Activated gamma-delta T cell (primary cell): Measurements from ENCODE around the gene UBE2H.
"Not testable (repeated sequence)": the region's sequence is repeated elsewhere in the genome, so short reads cannot be mapped to it uniquely, and the experiment has no call there.

Experiments used
- DNase-seq: peaks from one replicate; lab custom pipeline; 2025; lab: John Stamatoyannopoulos, UW

The UBE2H gene

DNA sequence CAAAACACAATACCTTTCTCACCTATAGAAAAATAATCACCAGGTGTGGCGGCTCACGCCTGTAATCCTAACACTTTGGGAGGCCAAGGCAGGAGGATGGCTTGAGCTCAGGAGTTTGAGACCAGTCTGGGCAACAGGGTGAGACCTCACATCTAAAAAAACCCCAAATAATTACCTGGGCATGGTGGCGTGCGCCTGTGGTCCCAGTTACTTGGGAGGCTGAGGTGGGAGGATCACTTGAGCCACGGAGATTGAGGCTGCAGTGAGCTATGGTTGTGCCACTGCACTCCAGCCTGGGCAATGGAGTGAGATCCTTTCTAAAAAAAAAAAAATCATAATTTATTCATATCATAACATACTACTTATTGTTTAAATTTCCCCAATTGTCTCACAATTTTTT, 129.6 kb downstream of the UBE2H start:
- not testable (repeated sequence) for DNase-seq

DNA sequence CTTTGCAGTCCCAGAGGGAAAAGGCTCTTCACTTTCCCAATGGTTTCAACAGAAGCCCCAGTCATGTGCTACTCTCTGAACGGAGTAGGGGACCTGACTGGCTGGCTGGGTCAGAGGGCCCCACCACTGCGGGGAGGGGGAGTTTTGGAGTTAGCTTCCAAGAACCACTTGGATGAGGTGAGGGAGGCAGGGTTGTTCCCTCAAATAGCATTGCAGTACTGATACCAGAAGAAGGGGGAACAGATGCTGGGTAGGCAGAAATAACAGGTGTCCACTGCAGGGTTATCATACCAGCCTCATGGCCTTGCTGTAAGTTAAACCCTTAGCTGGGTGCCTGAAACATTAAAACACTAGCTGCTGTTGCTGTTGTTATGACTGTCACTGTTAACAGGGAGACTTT, 131.3 kb downstream of the UBE2H start:
- no peak for DNase-seq

DNA sequence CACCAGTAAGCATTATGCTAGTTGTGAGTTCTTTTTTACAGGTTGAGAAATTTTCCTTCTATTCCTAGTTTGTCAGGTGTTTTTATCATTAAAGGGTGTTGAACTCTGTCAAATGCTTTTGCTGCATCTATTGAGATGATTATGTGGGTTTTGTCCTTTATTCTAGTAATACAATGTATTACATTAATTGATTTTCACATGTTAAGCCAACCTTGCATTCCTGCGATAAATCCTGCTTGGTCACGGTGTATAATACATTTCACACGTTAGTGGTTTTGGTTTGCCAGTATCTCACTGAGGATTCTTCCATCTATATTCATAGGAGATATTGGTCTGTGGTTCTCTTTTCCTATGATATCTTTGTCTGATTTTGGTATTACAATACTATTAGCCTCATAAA, 136.0 kb downstream of the UBE2H start:
- DNase-seq, result no peak

DNA sequence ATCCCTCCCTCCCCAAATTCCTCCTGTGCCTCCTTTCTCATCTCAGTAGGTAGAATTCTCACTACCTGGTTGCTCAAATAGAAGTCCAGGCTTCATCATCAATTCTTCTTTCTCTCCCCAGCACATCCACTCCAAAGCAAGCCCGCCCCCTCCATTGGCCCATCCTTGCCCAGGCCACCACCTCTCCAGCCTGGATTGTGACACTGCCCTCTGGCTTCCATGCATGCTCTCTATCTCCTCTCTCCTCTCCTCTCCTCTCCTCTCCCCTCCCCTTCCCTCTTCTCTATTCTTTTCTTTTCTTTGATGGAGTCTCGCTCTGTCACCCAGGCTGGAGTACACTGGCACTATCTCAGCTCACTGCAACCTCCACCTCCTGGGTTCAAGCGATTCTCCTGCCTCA, 144.9 kb downstream of the UBE2H start:
- DNase-seq, result no peak

GRCh38 chr7:129804890-129805719, 147.7 kb downstream of the UBE2H start:
- no peak for DNase-seq

- DNase-seq, result no peak
These were observed 148.5 kb downstream of the UBE2H start for GRCh38 chr7:129804111-129804889.

DNA sequence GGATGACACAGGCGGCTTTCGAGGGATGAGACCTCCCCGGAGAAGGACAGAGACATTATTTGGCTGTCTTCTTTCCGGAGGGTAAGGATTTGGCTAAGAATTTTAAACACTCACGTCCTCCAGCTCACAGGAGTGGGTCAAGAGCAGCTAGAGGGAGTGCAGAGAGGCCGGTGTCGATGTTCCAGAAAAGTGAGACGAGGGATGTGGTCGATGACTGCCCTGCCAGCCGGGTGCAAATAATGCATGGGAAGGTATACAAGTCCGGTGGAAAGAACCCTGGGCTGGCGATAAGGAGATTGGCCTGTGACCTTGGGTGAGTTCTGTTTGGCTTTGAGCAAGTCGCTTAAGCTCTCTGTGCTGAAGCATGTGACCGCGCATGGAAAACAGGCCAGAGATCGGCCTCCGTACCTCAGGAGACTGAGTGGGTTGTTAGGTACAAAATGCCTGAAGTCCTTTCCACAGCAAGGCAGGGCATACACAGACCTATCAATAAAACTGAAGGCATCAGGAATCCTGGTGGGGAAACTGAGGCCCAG, 149.1 kb downstream of the UBE2H start:
- no peak for DNase-seq

DNA sequence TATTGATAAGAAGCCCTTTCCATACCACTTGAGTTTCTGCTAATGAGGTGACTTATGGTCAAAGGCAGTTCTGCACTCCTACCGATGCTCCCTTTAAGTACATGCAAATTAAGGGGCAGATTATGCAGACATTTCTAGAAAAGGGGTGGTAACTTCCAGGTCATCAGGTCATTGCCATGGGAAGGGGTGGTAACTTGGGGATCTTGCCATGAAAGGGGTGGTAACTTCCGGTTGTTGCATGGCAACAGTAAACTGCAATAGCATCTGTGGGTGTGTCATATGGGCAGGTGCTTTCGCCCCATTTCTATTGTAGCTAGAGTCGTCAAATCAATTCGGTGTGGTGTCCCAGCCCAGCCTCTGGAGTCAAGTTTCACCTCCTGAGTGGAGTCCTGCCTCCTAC, 150.9 kb downstream of the UBE2H start:
- no peak for DNase-seq

- no peak for DNase-seq
These were observed 151.9 kb downstream of the UBE2H start for GRCh38 chr7:129800901-129801300.

DNA sequence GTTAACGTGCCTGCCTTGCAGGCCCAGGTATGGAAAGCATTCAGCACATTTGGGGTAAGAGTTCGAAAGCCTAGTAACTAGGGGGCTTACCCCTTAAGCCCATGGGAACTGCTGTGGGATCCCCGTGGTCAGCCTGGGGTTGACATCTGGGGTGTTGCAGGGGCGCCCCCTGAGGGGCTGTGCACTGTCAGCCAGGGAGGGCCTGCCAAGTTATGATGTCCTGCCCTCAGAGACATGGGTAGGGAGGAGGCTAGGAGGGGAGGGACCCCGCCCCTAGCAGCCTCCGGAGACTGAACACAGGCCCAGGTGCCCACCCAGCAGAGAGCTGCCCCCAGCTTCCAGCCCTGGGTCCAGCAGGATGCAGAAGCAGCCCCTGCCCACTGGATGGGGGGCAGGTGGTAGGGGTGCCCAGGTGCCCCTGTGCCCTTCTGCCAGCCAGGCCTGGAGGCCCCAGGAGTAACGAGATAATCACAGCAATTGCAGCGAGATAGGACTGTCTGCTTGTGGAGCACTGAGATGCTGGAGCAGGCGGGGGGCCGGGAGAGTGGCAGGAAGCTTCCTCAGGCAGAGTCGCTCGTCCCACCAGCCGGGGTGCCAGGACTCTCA, 153.3 kb downstream of the UBE2H start:
- DNase-seq, result no peak

DNA sequence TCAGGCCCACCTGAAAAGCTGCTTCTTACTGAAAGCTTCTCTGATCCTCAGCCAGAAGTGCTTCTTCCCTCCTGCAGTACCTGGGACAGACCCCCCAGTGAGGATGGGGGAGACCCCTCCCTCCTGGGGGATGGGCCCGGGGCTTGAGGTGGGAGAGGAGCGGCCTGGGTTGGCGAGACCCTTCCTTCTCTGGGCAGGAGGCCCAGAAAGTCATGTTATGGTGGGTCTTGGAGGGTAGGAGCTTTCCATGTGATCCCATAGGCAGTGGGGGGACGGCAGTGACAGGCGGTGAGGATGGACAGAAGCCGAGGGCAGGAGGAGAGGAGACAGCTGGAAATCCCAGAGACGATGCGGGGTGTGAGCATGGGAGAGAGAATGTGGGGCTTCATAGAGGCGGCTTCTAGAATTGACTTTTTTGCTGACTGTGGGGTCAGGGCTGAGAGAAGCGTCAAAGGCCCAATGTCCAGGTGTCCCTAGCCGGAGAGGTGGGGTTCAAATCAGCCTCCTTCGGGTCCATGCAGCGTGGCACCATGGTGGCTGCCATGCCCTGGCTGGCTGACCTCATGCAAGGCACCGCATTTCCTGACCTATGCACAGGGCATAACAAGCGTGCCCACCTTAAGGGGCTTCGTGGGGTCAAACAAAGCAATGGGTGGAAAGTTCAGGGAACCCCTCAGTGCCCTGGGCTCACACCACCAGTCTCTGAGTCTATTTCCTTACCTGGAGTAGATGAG, 154.0 kb downstream of the UBE2H start:
- DNase-seq, result no peak

DNA sequence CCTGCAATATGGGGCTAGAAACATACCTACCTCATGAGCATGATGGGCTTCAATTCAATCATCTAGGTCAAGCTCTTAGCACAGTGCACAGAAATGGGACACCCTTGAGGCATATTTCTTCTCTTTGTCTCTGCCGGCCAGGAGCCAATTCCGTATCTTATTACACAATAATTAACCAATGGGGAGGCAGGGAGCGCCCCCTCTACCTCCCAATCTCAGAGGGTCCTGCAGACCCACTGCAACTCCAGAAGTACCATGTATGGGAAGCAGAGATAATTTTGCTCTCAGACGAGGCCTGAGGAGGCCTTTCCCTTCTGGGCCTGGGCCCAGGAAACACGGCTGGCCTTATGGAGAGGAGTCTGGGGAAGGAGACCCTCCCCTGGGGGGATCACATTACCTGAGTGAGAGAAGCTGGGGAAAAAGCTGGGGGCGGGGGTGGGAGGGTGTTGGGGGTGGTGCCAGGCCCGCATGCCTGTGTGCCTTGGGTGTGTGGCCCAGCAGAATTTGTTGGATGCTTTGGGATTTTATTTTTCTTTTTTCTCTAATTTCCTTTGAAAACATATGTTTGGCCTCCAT, 155.5 kb downstream of the UBE2H start:
- no peak for DNase-seq

GRCh38 chr7:129796186-129796775, 156.5 kb downstream of the UBE2H start:
- no peak for DNase-seq

GRCh38 chr7:129794461-129794860, 158.3 kb downstream of the UBE2H start:
- not testable (repeated sequence) for DNase-seq

DNA sequence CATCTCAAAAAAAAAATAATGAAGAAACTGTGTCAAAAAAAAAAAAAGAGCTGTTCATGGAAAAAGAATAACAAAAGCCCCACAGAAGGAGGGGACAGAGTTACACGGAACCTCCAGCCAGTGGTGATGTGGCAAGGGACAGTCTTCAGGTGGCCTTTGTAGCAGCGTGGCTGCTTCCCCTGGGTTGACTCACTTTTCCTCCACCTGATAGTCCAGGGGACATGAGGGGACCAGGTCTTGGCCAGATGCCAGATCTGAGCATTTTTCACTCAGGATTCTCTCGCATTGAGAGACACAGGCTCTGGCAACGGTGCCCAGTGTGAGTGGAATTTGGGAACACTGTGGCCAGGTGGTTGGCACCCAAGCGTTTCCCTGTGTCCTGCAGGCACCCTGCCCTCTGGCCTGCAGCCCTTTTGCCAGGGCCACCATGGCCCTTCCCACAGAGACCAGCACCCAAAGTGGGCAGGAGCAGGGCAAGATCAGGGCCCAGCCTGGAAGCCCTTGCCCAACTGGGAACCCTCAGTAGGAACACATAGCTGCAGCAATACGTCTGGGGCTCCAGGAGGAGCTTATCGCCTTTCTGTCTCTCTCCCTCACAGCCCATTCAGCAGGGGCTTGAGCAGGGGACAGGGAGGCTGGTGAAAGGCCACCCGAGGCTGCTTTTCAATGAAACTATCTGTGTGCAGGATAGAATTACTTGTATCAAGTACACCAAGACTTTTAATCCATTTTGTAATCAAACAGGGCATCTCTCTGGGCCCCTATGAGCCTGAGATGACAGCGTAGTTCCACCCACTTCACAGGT, 159.1 kb downstream of the UBE2H start:
- DNase-seq, result no peak

- no peak for DNase-seq
These were observed 160.0 kb downstream of the UBE2H start for GRCh38 chr7:129792721-129793120.

GRCh38 chr7:129790136-129790535, 162.6 kb downstream of the UBE2H start:
- no peak for DNase-seq

- DNase-seq, result no peak
These were observed 163.1 kb downstream of the UBE2H start for GRCh38 chr7:129789652-129790051.

GRCh38 chr7:129789000-129789399, 163.8 kb downstream of the UBE2H start:
- DNase-seq, result no peak
